ENCODE results near the gene ACVRL1.

DNA sequence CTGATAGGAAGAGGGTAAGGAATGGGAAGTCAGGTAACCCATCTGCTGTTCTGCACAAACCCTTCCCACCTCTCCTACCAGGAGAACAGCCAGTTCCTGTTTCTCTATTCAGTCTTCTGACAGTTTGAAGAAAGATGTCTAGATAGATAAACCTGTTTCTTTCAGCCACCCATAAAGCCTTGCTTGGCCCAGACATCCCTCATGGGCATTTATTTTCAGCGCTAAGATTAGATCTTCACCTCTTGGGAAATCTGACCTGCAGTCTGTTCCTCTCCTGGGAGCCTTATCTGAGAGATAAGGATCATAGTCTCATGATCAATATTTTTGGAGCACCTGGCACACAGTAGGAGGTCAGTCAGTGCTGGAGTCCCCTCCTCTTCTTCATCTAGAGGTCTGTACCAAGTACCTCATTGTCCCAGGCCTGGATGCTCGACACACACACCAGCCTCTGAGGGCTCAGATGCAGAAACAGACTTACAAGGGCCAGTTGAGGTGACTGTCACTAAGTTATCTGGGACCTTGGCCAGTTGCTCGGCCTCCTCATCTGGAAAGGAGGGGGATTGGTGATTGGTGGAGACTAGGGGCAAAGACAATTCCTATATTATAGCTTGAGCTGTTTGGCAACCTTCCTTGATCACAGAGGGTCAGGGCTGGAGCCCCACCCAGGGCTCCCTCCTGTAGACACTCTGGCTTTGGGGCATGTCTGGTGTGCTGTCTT, 18.2 kb downstream of the ACVRL1 start:
- TF ChIP-seq TAF1 (IDR thresholded peaks at IDR 0.05; ENCODE audit: borderline replicate concordance, low read depth, low read length) (no peak), POLR2AphosphoS5 (IDR thresholded peaks at IDR 0.05; ENCODE audit: low read depth, low read length) (no peak)
